NOMO-1 treated with DMSO at 0.1 percent for 48 hours (cell line): ENCODE data around the gene TRIM59.
A peak's percentile ranks its signal among the peaks of the same experiment; 100 is the strongest.

Source experiments
- DNase-seq: peaks from one replicate; lab custom pipeline; 2025; ENCODE audit not compliant: unreplicated experiment; lab: John Stamatoyannopoulos, UW

Gene TRIM59

GRCh38 chr3:160403796-160404470 lies 45.7 kb downstream of the TRIM59 start:
- no peak for DNase-seq

GRCh38 chr3:160403028-160403545 lies 46.5 kb downstream of the TRIM59 start:
- peak; percentile 19 for DNase-seq

GRCh38 chr3:160402221-160403027 lies 47.2 kb downstream of the TRIM59 start:
- no peak for DNase-seq

- DNase-seq, result peak; percentile 52
Observed at GRCh38 chr3:160401291-160402095, 48.1 kb downstream of the TRIM59 start.

GRCh38 chr3:160400702-160401150 lies 48.9 kb downstream of the TRIM59 start:
- DNase-seq, result no peak

- DNase-seq, result peak; percentile 40
Observed at GRCh38 chr3:160400030-160400701, 49.4 kb downstream of the TRIM59 start.

GRCh38 chr3:160399125-160400029 lies 50.2 kb downstream of the TRIM59 start, which contains the start of the genes IFT80 and SMC4:
TSS of gene IFT80 (minus strand) at chr3:160399225. CDS start at chr3:160384600, 14,625 bp downstream.
TSS of gene SMC4 (plus strand) at chr3:160399650. CDS start at chr3:160400827, 1,177 bp downstream.
- peak; percentile 97 for DNase-seq

- DNase-seq, result no peak
Observed at GRCh38 chr3:160398820-160399124, 50.8 kb downstream of the TRIM59 start.

- DNase-seq, result no peak
Observed at GRCh38 chr3:160395297-160395696, 54.3 kb downstream of the TRIM59 start.

- DNase-seq, result no peak
Observed at GRCh38 chr3:160394009-160394392, 55.6 kb downstream of the TRIM59 start.

- DNase-seq, result no peak
Observed at GRCh38 chr3:160393346-160394008, 56.1 kb downstream of the TRIM59 start.

GRCh38 chr3:160392798-160393197 lies 56.8 kb downstream of the TRIM59 start:
- DNase-seq, result no peak

GRCh38 chr3:160390565-160391138 lies 58.9 kb downstream of the TRIM59 start:
- no peak for DNase-seq
